Measurements from ENCODE around the gene CHGA. TPM values are rescaled to one million over a fixed set of nuclear protein-coding genes. Genes with fewer than 3 reads are reported as not detected.

CHGA gene
- total RNA-seq, 1 donor from 2014 or later = 5.4 TPM

- intact Hi-C loops (cut with DNase I) = no loop called here
- no peak for TF ChIP-seq CTCF (IDR thresholded peaks at IDR 0.05)
- no peak for TF ChIP-seq POLR2A (IDR thresholded peaks at IDR 0.05)
- no peak for TF ChIP-seq POLR2AphosphoS5 (IDR thresholded peaks at IDR 0.05; ENCODE audit: insufficient read depth in 1 of 2, low read depth in 1 of 2)
- no peak overlapping the region for H3K27ac ChIP-seq
- no peak for DNase-seq (ENCODE audit: extremely low spot score in 2 of 2)
- no peaks in the 10 kb centered on the region for H3K36me3 ChIP-seq
- H3K27me3 ChIP-seq = no peaks in the 10 kb centered on the region
- H3K4me1 ChIP-seq = no peaks in the 10 kb centered on the region
- no peak overlapping the region for H3K4me3 ChIP-seq
- H3K9me3 ChIP-seq = no peaks in the 10 kb centered on the region
Measured at GRCh38 chr14:92903359-92903758, 19.6 kb upstream of the CHGA start.

GRCh38 chr14:92905667-92906066, 17.3 kb upstream of the CHGA start:
- Histone ChIP-seq H3K4me1 (no peaks in the 10 kb centered on the region), H3K9me3 (no peaks in the 10 kb centered on the region), H3K36me3 (no peaks in the 10 kb centered on the region), H3K27ac (no peak overlapping the region), H3K27me3 (no peaks in the 10 kb centered on the region), H3K4me3 (no peak overlapping the region)
- intact Hi-C loops (cut with DNase I) = no loop called here
- TF ChIP-seq POLR2AphosphoS5 (IDR thresholded peaks at IDR 0.05; ENCODE audit: insufficient read depth in 1 of 2, low read depth in 1 of 2) (no peak), POLR2A (IDR thresholded peaks at IDR 0.05) (no peak), CTCF (IDR thresholded peaks at IDR 0.05) (no peak)
- no peak for DNase-seq (ENCODE audit: extremely low spot score in 2 of 2)

GRCh38 chr14:92906420-92906819, 16.5 kb upstream of the CHGA start:
- H3K4me1 ChIP-seq = no peaks in the 10 kb centered on the region
- no peak overlapping the region for H3K4me3 ChIP-seq
- DNase-seq (ENCODE audit: extremely low spot score in 2 of 2) = no peak
- no peak overlapping the region for H3K27ac ChIP-seq
- H3K36me3 ChIP-seq = no peaks in the 10 kb centered on the region
- no peaks in the 10 kb centered on the region for H3K27me3 ChIP-seq
- intact Hi-C loops (cut with DNase I) = no loop called here
- TF ChIP-seq POLR2AphosphoS5 (IDR thresholded peaks at IDR 0.05; ENCODE audit: insufficient read depth in 1 of 2, low read depth in 1 of 2) (no peak), CTCF (IDR thresholded peaks at IDR 0.05) (no peak), POLR2A (IDR thresholded peaks at IDR 0.05) (no peak)
- no peaks in the 10 kb centered on the region for H3K9me3 ChIP-seq

GRCh38 chr14:92906823-92907222, 16.1 kb upstream of the CHGA start:
- no peaks in the 10 kb centered on the region for H3K4me1 ChIP-seq
- no peaks in the 10 kb centered on the region for H3K36me3 ChIP-seq
- H3K4me3 ChIP-seq = no peak overlapping the region
- H3K9me3 ChIP-seq = no peaks in the 10 kb centered on the region
- intact Hi-C loops (cut with DNase I) = no loop called here
- H3K27ac ChIP-seq = no peak overlapping the region
- H3K27me3 ChIP-seq = no peaks in the 10 kb centered on the region
- no peak for DNase-seq (ENCODE audit: extremely low spot score in 2 of 2)
- TF ChIP-seq POLR2AphosphoS5 (IDR thresholded peaks at IDR 0.05; ENCODE audit: insufficient read depth in 1 of 2, low read depth in 1 of 2) (no peak), POLR2A (IDR thresholded peaks at IDR 0.05) (no peak), CTCF (IDR thresholded peaks at IDR 0.05) (no peak)

- TF ChIP-seq POLR2AphosphoS5 (IDR thresholded peaks at IDR 0.05; ENCODE audit: insufficient read depth in 1 of 2, low read depth in 1 of 2) = no peak
- TF ChIP-seq POLR2A (IDR thresholded peaks at IDR 0.05) = no peak
- TF ChIP-seq CTCF (IDR thresholded peaks at IDR 0.05) = no peak
- DNase-seq (ENCODE audit: extremely low spot score in 2 of 2) = no peak
- H3K36me3 ChIP-seq = no peaks in the 10 kb centered on the region
- no peak overlapping the region for H3K4me3 ChIP-seq
- no peaks in the 10 kb centered on the region for H3K27me3 ChIP-seq
- no peaks in the 10 kb centered on the region for H3K9me3 ChIP-seq
- H3K4me1 ChIP-seq = no peaks in the 10 kb centered on the region
- intact Hi-C loops (cut with DNase I) = no loop called here
- no peak overlapping the region for H3K27ac ChIP-seq
Measured at GRCh38 chr14:92907316-92907911, 15.5 kb upstream of the CHGA start.
